Neural cell (in vitro differentiated cells): Measurements from ENCODE around the gene NLRP14.

Experiments used
- CTCF ChIP-seq: fragments of 450-650 bp; IDR thresholded peaks from 2 replicates; pipeline ENCODE4 v1.5.1; 2014; ENCODE audit warnings: antibody characterized with exemption, mild to moderate bottlenecking, moderate library complexity; ENCODE audit not compliant: poor library complexity, severe bottlenecking
- EP300 ChIP-seq: fragments of 450-650 bp; conservative IDR thresholded peaks from 2 replicates; pipeline ENCODE4 v1.6.1; 2014; ENCODE audit warnings: antibody characterized with exemption, mild to moderate bottlenecking, moderate library complexity; ENCODE audit not compliant: poor library complexity, severe bottlenecking
- EZH2 ChIP-seq: fragments of 200-600, 300-800 bp; shearing (Covaris generic), sonication (generic); IDR thresholded peaks from 2 replicates; pipeline ENCODE4 v1.6.1; 2014; ENCODE audit warnings: antibody characterized with exemption, low read length, borderline replicate concordance, mild to moderate bottlenecking; ENCODE audit not compliant: insufficient read depth, poor library complexity, severe bottlenecking
- MXI1 ChIP-seq: fragments of 450-650 bp; conservative IDR thresholded peaks from 2 replicates; pipeline ENCODE4 v1.6.1; 2014; ENCODE audit warnings: antibody characterized with exemption, mild to moderate bottlenecking; ENCODE audit not compliant: poor library complexity, severe bottlenecking
- POLR2AphosphoS5 ChIP-seq: IDR thresholded peaks from 2 replicates; pipeline ENCODE4 v1.6.1; 2012
- REST ChIP-seq: IDR thresholded peaks from 2 replicates; pipeline ENCODE4 v1.6.1; 2012; ENCODE audit warnings: borderline replicate concordance

GRCh38 chr11:7072401-7073028 is 52.2 kb downstream of the NLRP14 start:
- TF ChIP-seq CTCF = no peak
- TF ChIP-seq POLR2AphosphoS5 = no peak
- no peak for TF ChIP-seq REST
- no peak for TF ChIP-seq EZH2
- TF ChIP-seq EP300 = no peak
- TF ChIP-seq MXI1 = no peak
